HG03354 (cell line): ENCODE measurements around the gene HLA-DQB1.
"Not testable (repeated sequence)": the region's sequence is repeated elsewhere in the genome, so short reads cannot be mapped to it uniquely, and the experiment has no call there.

Experiments used
- ATAC-seq: cut with Tn5 transposase; IDR thresholded peaks from one replicate; pipeline ENCODE4 v1.9.1; 2021; ENCODE audit warnings: mild to moderate bottlenecking; ENCODE audit not compliant: unreplicated experiment, poor library complexity, severe bottlenecking

Gene HLA-DQB1

GRCh38 chr6:32637219-32637880 lies 29.1 kb downstream of the HLA-DQB1 start, which contains the start of gene HLA-DQA1:
HLA-DQA1 (plus strand) TSS chr6:32637406; CDS start chr6:32637459, 53 bp downstream.
- ATAC-seq = peak; percentile 79

GRCh38 chr6:32635526-32636123 lies 30.8 kb downstream of the HLA-DQB1 start:
- ATAC-seq = no peak

GRCh38 chr6:32629793-32630192 lies 36.7 kb downstream of the HLA-DQB1 start:
- ATAC-seq = not testable (repeated sequence)

- ATAC-seq = no peak
Measured at GRCh38 chr6:32627831-32628230, 38.6 kb downstream of the HLA-DQB1 start.

- no peak for ATAC-seq
Measured at GRCh38 chr6:32627249-32627648, 39.2 kb downstream of the HLA-DQB1 start.

- ATAC-seq = no peak
Measured at GRCh38 chr6:32625137-32625536, 41.3 kb downstream of the HLA-DQB1 start.

- no peak for ATAC-seq
Measured at GRCh38 chr6:32624565-32624964, 41.9 kb downstream of the HLA-DQB1 start.

- no peak for ATAC-seq
Measured at GRCh38 chr6:32623693-32624092, 42.8 kb downstream of the HLA-DQB1 start.

- ATAC-seq = peak; percentile 80
Measured at GRCh38 chr6:32622545-32623401, 43.7 kb downstream of the HLA-DQB1 start.

- ATAC-seq = no peak
Measured at GRCh38 chr6:32621372-32621771, 45.1 kb downstream of the HLA-DQB1 start.

- ATAC-seq = no peak
Measured at GRCh38 chr6:32617751-32618150, 48.7 kb downstream of the HLA-DQB1 start.

GRCh38 chr6:32615885-32616532 lies 50.4 kb downstream of the HLA-DQB1 start:
- no peak for ATAC-seq

GRCh38 chr6:32614366-32615081 lies 51.9 kb downstream of the HLA-DQB1 start:
- no peak for ATAC-seq

- ATAC-seq = no peak
Measured at GRCh38 chr6:32613475-32613874, 53.0 kb downstream of the HLA-DQB1 start.

- ATAC-seq = no peak
Measured at GRCh38 chr6:32610682-32611296, 55.7 kb downstream of the HLA-DQB1 start.

- ATAC-seq = peak; percentile 88
Measured at GRCh38 chr6:32609731-32610640, 56.5 kb downstream of the HLA-DQB1 start.
